Stimulated activated effector memory CD8-positive, alpha-beta T cell treated with anti-CD3 and anti-CD28 coated beads, Interleukin-12 subunit alpha, Interleukin-12 subunit beta, amount 100 ng/mL, for 72 hours (primary cell): ENCODE measurements around the gene CFAP53.
"Not testable (repeated sequence)": the region's sequence is repeated elsewhere in the genome, so short reads cannot be mapped to it uniquely, and the experiment has no call there.

Source experiments
- ATAC-seq: fragments of 150-1000 bp; cut with Tn5 transposase; 2 replicates; pipeline ENCODE4 v1.10.0; 2021
- DNase-seq, 2 donors: peaks; one replicate each; pipeline ENCODE4 v3.0.0; 2021 to 2022; ENCODE audit warnings: low spot score in 2 of 2
- H3K27ac Mint-ChIP-seq: one replicate; pipeline ENCODE4 v1.8.0; 2022; ENCODE audit warnings: mild to moderate bottlenecking, mixed read lengths
- H3K36me3 Mint-ChIP-seq: one replicate; pipeline ENCODE4 v1.8.0; 2022; ENCODE audit warnings: mild to moderate bottlenecking, mixed read lengths
- H3K4me1 Mint-ChIP-seq: one replicate; pipeline ENCODE4 v1.8.0; 2022; ENCODE audit warnings: mixed read lengths
- H3K4me3 Mint-ChIP-seq: one replicate; pipeline ENCODE4 v1.8.0; 2022; ENCODE audit warnings: mild to moderate bottlenecking, mixed read lengths
- H3K9me3 Mint-ChIP-seq: one replicate; pipeline ENCODE4 v1.8.0; 2022; ENCODE audit warnings: mixed read lengths

The CFAP53 gene

GRCh38 chr18:50298443-50299284, 32.4 kb upstream of the CFAP53 start:
- H3K36me3 Mint-ChIP-seq: no peaks in the 10 kb centered on the region
- H3K9me3 Mint-ChIP-seq: no peaks in the 10 kb centered on the region
- DNase-seq: no peak
- H3K27ac Mint-ChIP-seq: no peak overlapping the region
- no peak for ATAC-seq
- H3K4me3 Mint-ChIP-seq: peak overlapping the region; percentile 62
- peaks cover 13% of the 10 kb centered on the region for H3K4me1 Mint-ChIP-seq

GRCh38 chr18:50297621-50298442, 31.5 kb upstream of the CFAP53 start:
- DNase-seq (peak; percentile 51 to 83), ATAC-seq (peak; percentile 98)
- Mint-ChIP-seq H3K27ac (peak overlapping the region; percentile 12), H3K36me3 (no peaks in the 10 kb centered on the region), H3K9me3 (no peaks in the 10 kb centered on the region), H3K4me3 (peak overlapping the region; percentile 62), H3K4me1 (peaks cover 13% of the 10 kb centered on the region)

GRCh38 chr18:50293039-50293438, 26.7 kb upstream of the CFAP53 start:
- Mint-ChIP-seq H3K27ac (no peak overlapping the region), H3K9me3 (no peaks in the 10 kb centered on the region), H3K4me1 (peaks cover 17% of the 10 kb centered on the region), H3K4me3 (no peak overlapping the region), H3K36me3 (no peaks in the 10 kb centered on the region)
- no peak for DNase-seq
- no peak for ATAC-seq

GRCh38 chr18:50289108-50289443, 22.8 kb upstream of the CFAP53 start:
- ATAC-seq (no peak), DNase-seq (no peak)
- Mint-ChIP-seq H3K4me3 (peak overlapping the region; percentile 96), H3K9me3 (no peaks in the 10 kb centered on the region), H3K27ac (peak overlapping the region; percentile 67), H3K36me3 (peaks cover 36% of the 10 kb centered on the region), H3K4me1 (peaks cover 41% of the 10 kb centered on the region)

GRCh38 chr18:50288348-50289107, 22.2 kb upstream of the CFAP53 start:
- Mint-ChIP-seq H3K36me3 (peaks cover 41% of the 10 kb centered on the region), H3K4me3 (peak overlapping the region; percentile 96), H3K4me1 (peaks cover 46% of the 10 kb centered on the region), H3K27ac (peak overlapping the region; percentile 95)
- not testable (repeated sequence) for ATAC-seq, H3K9me3 Mint-ChIP-seq
- DNase-seq: peak in 1 of 2 donors; percentile 41

GRCh38 chr18:50287441-50288347, 21.4 kb upstream of the CFAP53 start, which contains the start of gene CXXC1:
Gene CXXC1, minus strand, starts transcription at chr18:50287692. Its CDS starts 103 bp downstream, at chr18:50287589.
- Mint-ChIP-seq H3K4me3 (peak within 1 kb of the TSS; percentile 96), H3K36me3 (peaks cover 50% of the 10 kb centered on the region), H3K4me1 (peaks cover 55% of the 10 kb centered on the region), H3K27ac (peak within 1 kb of the TSS; percentile 95), H3K9me3 (no peaks in the 10 kb centered on the region)
- DNase-seq (peak; percentile 86 to 97), ATAC-seq (peak; percentile 93)

- Mint-ChIP-seq H3K4me3 (peak overlapping the region; percentile 96), H3K4me1 (peaks cover 61% of the 10 kb centered on the region), H3K9me3 (no peaks in the 10 kb centered on the region), H3K27ac (peak overlapping the region; percentile 95), H3K36me3 (peaks cover 56% of the 10 kb centered on the region)
- peak; percentile 1 for ATAC-seq
- DNase-seq: no peak
Observed at GRCh38 chr18:50287028-50287440, 20.7 kb upstream of the CFAP53 start.

- Mint-ChIP-seq H3K4me1 (peaks cover 66% of the 10 kb centered on the region), H3K36me3 (peaks cover 62% of the 10 kb centered on the region)
- no peak for ATAC-seq
Observed at GRCh38 chr18:50286391-50287027, 20.2 kb upstream of the CFAP53 start.

GRCh38 chr18:50285631-50286321, 19.5 kb upstream of the CFAP53 start:
- peaks cover 69% of the 10 kb centered on the region for H3K36me3 Mint-ChIP-seq
- H3K27ac Mint-ChIP-seq: peak overlapping the region; percentile 95
- H3K4me1 Mint-ChIP-seq: peaks cover 74% of the 10 kb centered on the region
- peak overlapping the region; percentile 96 for H3K4me3 Mint-ChIP-seq
- H3K9me3 Mint-ChIP-seq: no peaks in the 10 kb centered on the region
- ATAC-seq (no peak), DNase-seq (peak in 1 of 2 donors; percentile 45)

More at GRCh38 chr18:50286391-50287027, 20.2 kb upstream of the CFAP53 start:
- Mint-ChIP-seq H3K4me3 (peak overlapping the region; percentile 96), H3K9me3 (no peaks in the 10 kb centered on the region), H3K27ac (peak overlapping the region; percentile 95)
- peak in 1 of 2 donors; percentile 74 for DNase-seq

GRCh38 chr18:50285071-50285470, 18.8 kb upstream of the CFAP53 start:
- peak in 1 of 2 donors; percentile 45 for DNase-seq
- H3K27ac Mint-ChIP-seq: no peak overlapping the region
- H3K36me3 Mint-ChIP-seq: peaks cover 76% of the 10 kb centered on the region
- H3K4me1 Mint-ChIP-seq: peaks cover 81% of the 10 kb centered on the region
- ATAC-seq: no peak
- H3K4me3 Mint-ChIP-seq: no peak overlapping the region
- H3K9me3 Mint-ChIP-seq: no peaks in the 10 kb centered on the region

GRCh38 chr18:50284255-50284885, 18.1 kb upstream of the CFAP53 start:
- no peak overlapping the region for H3K4me3 Mint-ChIP-seq
- H3K27ac Mint-ChIP-seq: no peak overlapping the region
- ATAC-seq: no peak
- no peaks in the 10 kb centered on the region for H3K9me3 Mint-ChIP-seq
- DNase-seq: peak in 1 of 2 donors; percentile 50
- H3K4me1 Mint-ChIP-seq: peaks cover 85% of the 10 kb centered on the region
- H3K36me3 Mint-ChIP-seq: peaks cover 83% of the 10 kb centered on the region

- peaks cover 90% of the 10 kb centered on the region for H3K36me3 Mint-ChIP-seq
Observed at GRCh38 chr18:50283469-50284209, 17.3 kb upstream of the CFAP53 start.

More at GRCh38 chr18:50283469-50284209, 17.3 kb upstream of the CFAP53 start:
- peak in 1 of 2 donors; percentile 57 for DNase-seq
- no peaks in the 10 kb centered on the region for H3K9me3 Mint-ChIP-seq
- no peak for ATAC-seq
- H3K4me3 Mint-ChIP-seq: peak overlapping the region; percentile 97
- peaks cover 88% of the 10 kb centered on the region for H3K4me1 Mint-ChIP-seq
- no peak overlapping the region for H3K27ac Mint-ChIP-seq
